ENCODE data around the gene SIMC1.

The SIMC1 gene

DNA sequence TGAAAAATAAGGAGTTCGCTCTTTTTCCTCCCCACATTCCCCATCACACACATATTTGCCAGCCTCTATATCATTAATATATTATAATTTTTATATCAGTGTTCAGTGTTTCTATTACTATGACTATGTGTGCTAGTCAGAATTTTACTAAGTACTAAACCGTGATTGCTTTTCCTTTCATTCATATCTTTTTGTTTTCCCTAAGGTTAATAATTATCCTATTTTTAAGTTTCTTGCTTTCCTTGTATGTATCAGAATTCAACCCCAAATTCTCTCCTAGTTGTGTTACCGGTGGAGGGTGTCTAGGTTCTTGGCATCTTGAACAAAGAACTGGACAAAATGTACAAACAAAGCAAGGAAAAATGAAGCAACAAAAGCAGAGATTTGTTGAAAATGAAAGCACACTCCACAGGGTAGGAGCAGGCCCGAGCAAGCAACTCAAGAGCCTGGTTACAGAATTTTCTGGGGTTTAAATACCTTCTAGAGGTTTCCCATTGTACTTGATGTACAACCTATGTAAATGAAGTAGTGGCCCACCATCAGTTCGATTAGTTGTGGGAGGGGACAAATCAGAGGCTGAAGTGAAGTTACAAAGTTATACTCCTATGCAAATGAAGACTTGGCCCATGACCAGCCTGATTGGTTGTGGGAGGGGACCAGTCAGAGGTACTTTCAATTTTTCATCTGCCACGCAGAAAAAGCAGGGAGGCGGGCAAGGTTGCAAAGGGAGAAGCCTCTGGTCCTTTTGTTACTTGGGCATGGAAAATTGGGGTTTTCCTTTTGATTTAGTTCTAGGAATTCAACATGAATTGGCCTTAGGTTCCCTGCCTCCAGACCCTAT, 79.5 kb downstream of the SIMC1 start:
- no peak for DNase-seq

DNA sequence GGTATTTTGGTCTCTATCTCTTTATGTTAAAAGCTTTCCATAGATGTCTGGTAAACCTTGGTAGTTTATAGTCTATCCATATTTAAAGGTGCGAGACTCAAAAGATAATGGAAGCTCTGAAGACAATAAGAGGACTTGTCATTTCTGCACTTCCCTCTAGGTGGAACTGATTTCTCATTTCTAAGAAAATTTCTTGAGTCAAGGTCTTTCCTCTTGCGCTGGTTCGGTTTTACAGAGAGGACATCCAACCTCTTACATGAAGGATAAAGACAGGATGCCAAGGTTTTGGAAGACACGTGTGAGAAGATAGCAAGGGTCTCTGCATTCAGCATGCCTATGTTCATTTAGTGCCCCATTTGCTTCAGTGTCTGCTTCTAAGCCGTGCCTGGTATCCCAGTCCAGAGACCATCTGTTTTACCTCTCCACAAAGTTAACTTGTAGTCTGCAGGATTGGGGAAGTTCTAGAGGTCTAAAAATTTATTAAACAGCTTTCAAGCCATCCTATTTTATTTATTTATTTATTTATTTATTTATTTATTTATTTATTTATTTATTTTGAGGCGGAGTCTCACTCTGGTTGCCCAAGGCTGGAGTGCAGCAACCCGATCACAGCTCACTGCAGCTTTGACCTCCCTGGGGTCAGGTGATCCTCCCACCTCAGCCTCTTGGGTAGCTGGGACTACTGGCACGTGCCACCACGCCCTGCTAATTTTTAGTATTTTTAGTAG, 81.8 kb downstream of the SIMC1 start:
- DNase-seq: no peak

GRCh38 chr5:176320577-176320976, 82.4 kb downstream of the SIMC1 start:
- DNase-seq: no peak

DNA sequence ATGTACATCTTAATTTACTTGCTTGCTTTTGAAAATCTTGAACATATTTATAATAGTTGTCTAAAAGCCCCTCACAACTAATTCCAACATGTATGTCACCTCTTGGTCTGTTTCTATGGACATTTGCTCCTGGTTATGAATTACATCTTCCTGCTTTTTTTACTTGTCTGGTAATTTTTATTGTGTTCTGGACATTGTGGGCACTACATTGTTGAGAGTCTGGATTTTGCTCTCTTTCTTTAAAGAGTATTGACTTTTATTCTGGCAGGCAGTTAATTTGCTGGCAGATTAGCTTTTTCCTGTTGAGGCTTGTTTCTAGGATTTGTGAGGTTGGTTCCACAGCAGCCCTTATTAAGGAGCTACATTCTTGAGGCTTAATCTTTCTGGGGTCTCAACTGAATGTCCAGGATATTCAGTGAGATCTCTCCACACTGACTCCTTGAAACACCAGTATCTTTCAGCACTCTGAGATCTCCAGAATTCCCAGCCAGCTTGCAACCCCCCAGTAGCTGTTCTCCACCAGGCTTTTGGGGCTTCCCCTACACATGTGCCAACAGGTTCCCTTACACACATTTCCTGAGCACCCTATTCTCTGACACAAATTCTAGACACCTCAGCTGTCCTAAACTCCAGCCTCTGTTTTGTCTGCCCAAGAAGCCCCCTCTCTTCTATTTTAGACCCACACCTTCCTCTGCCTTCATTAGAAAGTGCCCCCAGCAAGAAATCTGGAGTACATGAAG, 96.0 kb downstream of the SIMC1 start:
- DNase-seq: no peak

DNA sequence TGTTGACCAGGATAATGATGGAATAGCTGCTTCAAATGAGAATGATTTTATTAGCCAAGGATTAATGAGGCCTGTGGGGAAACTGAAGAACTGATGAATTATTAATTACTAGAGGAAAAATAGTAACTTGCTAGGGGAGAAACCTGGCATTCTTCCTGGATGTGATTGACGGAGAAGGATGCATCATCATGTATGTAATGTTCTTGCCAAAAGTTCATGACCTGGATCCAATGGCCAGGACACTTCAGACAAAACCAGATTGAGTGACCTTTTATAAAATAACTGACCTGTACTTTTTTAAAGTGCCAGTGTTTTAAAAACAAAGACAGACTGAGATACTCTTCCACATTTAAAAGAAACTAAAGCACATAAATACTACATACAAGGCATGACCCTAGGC, 99.7 kb downstream of the SIMC1 start:
- DNase-seq: no peak

GRCh38 chr5:176339304-176339703, 101.1 kb downstream of the SIMC1 start:
- DNase-seq: no peak

DNA sequence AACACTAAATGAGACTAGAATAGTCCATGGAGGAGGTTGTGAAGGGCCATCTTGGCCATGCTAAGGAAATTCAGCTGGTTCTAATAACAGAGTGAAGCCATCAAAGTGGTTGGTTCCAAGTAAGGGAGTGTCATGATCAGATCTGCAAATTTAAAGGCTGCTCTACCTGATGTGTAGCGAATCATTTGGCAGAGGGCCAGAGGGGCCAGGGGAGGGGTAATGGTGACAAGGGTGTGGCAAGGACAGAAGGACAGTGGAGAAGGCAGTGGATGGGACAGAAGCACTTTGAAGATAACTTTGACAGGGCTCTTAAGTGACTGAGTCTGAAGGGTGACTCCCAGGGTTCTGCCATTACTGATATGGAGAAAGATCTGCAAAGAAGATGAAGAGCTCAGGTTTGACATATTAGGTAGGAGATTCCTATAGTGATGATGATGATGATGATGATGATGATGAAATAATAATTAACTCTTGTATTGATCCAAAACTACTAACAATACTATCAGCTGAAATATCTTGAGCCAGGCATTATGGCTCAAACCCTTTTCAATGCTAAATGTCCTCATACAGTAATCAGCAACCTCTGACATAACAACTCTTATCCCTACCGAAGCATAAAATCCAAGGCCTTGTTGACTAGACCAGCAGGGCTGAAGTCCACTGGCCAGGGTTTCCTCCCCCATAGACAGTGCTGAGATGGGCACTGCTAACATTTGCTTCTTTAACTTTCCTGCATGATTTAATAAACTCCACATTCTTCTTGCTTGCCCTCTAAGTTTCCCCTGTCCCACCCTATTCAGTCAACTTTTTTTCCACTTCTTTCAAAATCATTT, 103.3 kb downstream of the SIMC1 start:
- DNase-seq: no peak

DNA sequence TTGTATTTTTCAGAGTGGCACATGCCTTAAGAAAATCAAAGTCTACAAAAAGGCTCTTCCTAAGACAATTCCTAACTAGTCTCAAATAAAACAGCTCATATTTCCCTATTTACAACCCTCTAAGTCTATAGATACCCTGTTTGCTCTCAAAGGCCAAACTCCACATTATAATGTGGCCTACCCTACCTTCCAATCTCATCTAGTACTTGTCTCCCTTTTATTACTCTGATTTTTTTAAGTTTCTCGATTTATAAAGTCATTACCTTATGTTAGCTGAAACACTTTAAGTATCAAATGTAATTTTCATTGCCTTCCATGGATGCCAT, 103.9 kb downstream of the SIMC1 start:
- DNase-seq: no peak

- no peak for DNase-seq
Observed at GRCh38 chr5:176342766-176343458, 104.7 kb downstream of the SIMC1 start.

DNA sequence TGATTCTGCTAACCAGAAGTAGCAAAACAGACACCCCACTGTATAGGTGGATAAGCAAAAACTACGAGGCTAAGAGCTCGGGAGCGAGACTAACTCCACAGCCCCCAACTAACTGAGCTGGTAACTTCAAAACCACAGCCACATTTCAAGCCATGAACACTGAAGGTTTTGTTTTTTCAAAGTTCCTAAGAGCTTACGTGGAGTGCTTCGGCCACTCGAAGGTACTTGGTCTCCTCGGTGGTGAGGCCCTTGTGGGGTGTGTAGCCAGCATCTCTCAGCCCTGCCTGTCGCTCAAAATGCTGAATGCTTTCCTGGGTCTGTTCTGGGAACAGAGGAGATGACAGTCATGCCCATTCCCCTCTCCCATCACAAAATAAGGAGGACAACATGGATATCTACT, 112.2 kb downstream of the SIMC1 start:
- no peak for DNase-seq

DNA sequence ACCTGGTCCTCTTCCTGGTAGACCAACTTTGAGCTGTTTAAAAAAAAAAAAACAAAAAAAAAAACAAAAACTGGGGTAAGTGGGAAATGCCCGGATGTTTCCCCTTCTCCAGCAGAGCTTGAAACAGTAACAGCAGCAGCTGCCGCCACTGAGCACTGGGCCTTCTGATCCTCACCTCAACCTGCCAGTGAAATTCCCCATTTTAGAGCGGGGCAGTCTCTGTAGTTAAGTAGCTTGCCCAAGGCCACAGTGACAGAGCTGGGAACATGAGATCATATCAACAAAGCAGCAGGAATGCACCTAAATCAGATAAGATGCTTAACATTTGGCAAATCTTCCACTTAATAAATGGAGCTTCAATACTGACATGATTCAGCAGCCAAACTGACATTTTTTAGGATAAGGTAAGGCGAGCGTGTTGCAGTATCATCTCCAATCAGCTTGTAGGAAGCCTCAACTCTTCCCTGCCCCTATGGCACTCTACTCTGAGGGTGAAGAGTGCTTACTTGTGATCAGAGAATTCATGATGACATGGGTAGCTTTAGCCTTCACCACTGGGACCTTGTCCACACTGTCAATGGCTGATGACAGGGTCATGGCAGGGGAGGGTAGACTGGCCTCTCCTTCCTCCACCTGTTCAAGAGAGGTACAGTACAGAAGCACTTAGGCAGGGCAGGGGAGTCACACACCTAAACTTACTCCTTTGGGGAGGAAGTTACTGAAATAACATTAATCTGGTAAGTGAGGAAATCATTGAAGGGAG, 114.1 kb downstream of the SIMC1 start:
- no peak for DNase-seq

DNA sequence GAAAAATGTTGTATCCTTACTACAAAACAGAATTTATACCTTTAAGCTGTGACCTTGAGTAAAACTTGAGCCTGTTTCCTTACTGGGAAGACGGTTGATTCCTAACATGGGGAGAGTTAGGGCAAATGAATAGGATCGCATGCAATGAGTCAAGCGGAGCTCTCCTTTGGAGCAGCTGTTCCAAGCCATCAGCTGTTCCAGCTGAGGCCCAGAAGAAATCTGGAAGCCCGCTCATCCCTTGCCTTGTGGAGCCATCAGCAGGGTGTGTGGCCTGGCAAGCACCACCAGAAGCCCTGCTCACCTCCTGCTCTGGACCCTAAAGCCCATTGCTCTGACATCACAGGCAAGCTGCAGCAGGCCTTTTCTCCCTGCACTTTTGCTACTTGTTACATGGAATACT, 115.3 kb downstream of the SIMC1 start:
- DNase-seq: no peak

DNA sequence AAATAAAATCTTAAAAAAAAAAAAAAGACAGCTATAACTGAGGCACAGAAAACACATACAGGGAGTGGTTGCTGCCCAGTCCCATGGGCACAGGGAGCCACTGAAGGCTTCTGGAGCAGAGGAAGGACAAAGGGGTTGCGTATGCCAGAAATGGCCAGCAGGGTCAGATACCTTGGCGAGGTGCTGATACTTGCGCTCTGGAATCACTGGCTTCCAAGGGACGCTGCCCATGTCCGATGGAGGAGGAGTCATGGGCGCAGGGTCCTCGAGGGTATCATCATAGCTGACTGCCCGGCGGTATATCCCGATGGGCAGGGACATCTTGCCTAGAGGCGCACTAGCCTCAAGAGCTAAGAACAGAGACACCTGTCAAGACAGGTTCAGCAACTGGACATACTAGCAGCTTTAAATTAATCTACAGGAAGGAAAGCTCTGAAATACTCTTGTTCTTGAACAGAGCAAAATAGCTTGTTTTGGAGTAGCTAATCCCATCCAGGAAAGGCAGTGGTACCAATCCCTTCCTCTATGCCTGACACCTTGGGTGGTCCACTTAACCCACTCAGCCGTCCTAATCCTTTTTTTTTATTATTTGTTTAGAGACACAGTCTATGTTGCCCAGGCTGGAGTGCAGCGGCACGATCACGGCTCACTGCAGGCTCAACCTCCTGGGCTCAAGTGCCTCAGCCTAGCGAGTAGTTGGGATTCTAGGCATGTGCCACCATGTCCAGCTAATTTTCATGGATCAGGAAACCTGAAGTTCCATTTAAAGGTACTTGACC, 117.4 kb downstream of the SIMC1 start:
- DNase-seq: peak in 2 of 3 experiments; percentile 5 to 58

GRCh38 chr5:176356179-176356566, 117.9 kb downstream of the SIMC1 start:
- no peak for DNase-seq

GRCh38 chr5:176359658-176360057, 121.4 kb downstream of the SIMC1 start:
- no peak for DNase-seq

DNA sequence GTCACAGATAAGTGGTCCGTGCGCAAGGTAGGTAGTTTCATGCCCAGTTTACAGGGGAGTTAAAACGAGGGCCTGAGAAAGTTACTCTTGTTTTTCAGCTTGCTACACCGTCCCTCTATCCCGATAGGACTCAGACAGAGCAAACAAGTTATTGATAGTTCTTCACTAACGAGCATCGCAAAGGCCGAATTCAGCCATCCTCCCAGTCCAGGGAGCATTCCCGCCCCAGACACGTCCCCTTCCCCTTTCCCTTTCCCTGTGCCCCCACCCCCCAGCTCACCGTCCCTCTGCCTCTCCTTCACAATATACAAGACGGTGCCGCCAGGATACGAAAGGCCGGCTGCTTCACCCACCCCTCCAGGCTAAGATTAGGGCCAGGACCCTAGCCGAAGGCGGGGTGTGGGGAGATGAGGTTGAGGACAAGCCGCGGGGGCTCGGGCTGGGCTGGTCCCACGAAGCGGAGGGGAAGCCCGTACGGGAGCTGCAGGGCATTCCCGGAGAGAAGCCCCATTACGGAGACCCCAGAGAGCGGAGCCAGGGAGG, 122.7 kb downstream of the SIMC1 start:
- DNase-seq: peak in 2 of 3 experiments; percentile 61 to 74

DNA sequence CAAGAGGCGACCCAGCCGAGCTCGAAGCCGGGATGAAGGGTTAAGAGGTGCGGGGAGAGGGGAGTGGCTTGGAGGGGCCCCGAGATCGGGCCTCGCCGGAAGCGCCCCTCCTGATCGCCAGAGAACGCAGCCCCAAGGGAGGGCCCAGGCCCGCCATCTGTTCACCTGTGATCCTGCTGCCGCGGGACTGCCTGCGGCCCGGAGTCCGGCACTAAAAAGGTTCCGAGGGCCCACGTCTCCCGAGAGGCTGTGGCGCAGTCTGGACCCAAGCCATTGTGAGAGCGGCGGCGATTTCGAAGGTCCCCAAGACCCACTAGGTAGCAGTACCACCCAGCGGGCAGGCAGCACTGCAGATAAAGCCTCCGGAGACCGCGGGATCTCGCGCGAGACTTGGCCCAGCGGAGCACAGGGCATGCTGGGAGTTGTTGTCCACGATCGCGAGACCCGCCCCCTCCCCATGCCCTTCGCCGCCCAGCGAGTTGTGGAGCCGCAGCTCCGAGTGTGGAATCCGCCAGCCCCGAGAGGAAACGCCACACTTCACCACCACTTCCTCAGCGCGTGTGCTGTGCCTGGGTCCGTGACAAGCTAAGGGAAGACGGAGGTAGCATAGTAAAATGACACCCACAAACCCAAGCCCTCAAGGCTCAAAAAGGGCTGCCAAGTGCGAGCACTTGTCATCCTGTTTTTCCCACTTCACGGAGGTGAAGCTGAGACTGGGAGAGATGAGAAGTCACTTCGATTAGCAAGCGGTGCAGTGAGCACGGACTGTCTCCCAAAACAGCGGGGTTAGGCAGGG, 123.4 kb downstream of the SIMC1 start, which contains the start of gene KIAA1191:
Gene KIAA1191 (minus strand): TSS at position 328 of the 796 bp plus-strand sequence. CDS start 2,256 bp downstream, outside the sequence.
- peak; percentile 82 to 88 (median 82) for DNase-seq

DNA sequence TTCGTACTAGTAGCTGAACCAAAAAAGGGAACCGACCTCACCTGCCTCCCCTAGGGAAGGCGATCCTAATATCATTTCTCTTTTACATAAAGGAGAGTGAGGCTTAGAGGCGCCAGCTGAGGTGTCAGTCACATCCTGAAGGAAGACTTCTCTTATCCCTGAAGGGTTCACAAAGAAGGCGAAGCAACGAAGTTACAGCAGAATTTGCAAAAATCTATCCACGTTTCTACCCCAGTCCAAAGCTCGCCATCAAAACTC, 123.9 kb downstream of the SIMC1 start:
- DNase-seq: no peak

DNA sequence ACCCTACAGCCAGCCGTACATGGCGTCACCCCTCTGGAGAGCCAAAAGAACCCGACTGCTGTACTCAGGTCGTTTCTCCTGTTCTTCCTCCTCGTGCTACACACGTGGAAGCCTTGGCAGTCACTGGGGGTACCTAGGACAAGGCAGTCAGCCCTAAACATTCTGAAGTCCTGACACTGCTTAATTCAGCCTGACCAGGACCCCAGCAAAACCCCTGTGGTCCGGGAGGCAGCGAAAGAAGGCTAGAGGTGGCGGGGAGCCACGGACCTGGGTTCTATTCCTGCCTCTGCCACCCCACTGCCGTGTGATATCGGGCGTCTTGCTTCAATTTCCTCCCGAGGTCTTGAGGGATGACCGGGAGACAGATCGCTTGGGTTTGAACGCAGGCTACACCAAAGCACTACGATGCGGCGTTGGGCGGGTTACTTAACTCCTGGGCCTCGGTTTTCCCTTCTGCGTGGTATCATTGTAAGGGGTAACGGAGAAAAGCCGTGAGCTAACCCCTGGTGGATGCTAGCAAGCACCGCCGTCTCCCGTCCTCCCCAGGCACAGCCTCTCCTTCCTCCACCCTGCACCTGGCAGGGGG, 126.6 kb downstream of the SIMC1 start:
- peak in 2 of 3 experiments; percentile 6 to 18 for DNase-seq

All from NCI-H1417 (cell line).